Thoracic aorta endothelial cell (primary cell): Measurements from ENCODE around the gene RALGAPA1. TPM values are rescaled to one million over a fixed set of nuclear protein-coding genes. Genes with fewer than 3 reads are reported as not detected.

Source experiments
- small RNA-seq: library from RNA; depleted of rRNA; stranded (forward); fragments of <200 nt; gene quantifications from one replicate; pipeline ENCODE3, GENCODE V24; 2012
- total RNA-seq: library from RNA; depleted of rRNA; stranded (reverse); fragments of >200 nt; gene quantifications from 2 replicates; pipeline ENCODE4 v1.2.3, GENCODE V29; 2012

The RALGAPA1 gene
- 53.3 and 54.0 TPM in 2 replicates for total RNA-seq

GRCh38 chr14:35808638-35809563, at the start of gene RALGAPA1:
Gene RALGAPA1 (minus strand): TSS chr14:35809295. CDS start chr14:35808835, 460 bp downstream.

GRCh38 chr14:35826218-35826951, 17.3 kb upstream of the RALGAPA1 start, which contains the start of gene BRMS1L:
Gene BRMS1L (plus strand): TSS chr14:35826338. CDS start chr14:35826517, 179 bp downstream.

GRCh38 chr14:35533357-35534207, 275.5 kb downstream of the RALGAPA1 start, which contains the start of gene INSM2:
Gene INSM2 (plus strand): TSS chr14:35534164. CDS start chr14:35534253, 89 bp downstream.

Small RNAs within 50 kb of the gene (small RNA-seq; reads per million reads assigned to genes)
- not detected for gene RF00322

Other genes starting within 250 kb of the RALGAPA1 start
- gene BRMS1L, start 17.0 kb upstream of the RALGAPA1 start, total RNA-seq, result 6.9 and 8.1 TPM in 2 replicates